HFFc6 (cell line): ENCODE results near the gene RPP30. TPM values are rescaled to one million over a fixed set of nuclear protein-coding genes. Genes with fewer than 3 reads are reported as not detected.
A peak's percentile ranks its signal among the peaks of the same experiment; 100 is the strongest.

ENCODE experiments used
- DNase-seq: peaks from one replicate; pipeline ENCODE4 v3.0.0-alpha.2; 2018
- H3K27ac Mint-ChIP-seq: 2 replicates; pipeline ENCODE4 v1.8.0; 2020; ENCODE audit warnings: mild to moderate bottlenecking, mixed read lengths
- H3K27me3 Mint-ChIP-seq: 2 replicates; pipeline ENCODE4 v1.8.0; 2021; ENCODE audit warnings: mild to moderate bottlenecking, moderate library complexity, mixed read lengths; ENCODE audit not compliant: insufficient read depth
- H3K36me3 Mint-ChIP-seq: 2 replicates; pipeline ENCODE4 v1.8.0; 2021; ENCODE audit warnings: low read depth, mixed read lengths
- H3K4me1 Mint-ChIP-seq: 2 replicates; pipeline ENCODE4 v1.8.0; 2020; ENCODE audit warnings: low read depth, mixed read lengths
- H3K4me3 Mint-ChIP-seq: 2 replicates; pipeline ENCODE4 v1.8.0; 2020; ENCODE audit warnings: mild to moderate bottlenecking, moderate library complexity, mixed read lengths
- H3K9me3 Mint-ChIP-seq: 2 replicates; pipeline ENCODE4 v1.8.0; 2020; ENCODE audit warnings: mild to moderate bottlenecking, mixed read lengths
- CTCF ChIP-seq: fragments of 200-600 bp; sonication (generic); IDR thresholded peaks from 2 replicates; pipeline ENCODE4 v1.5.0; 2021; ENCODE audit warnings: antibody characterized with exemption, mild to moderate bottlenecking
- total RNA-seq, 6 experiments: library from RNA; stranded (reverse); fragmentation: NEBNext Ultra II Directional; extraction: Animal tissue kit (Norgen Biotek cat#: 25700); gene quantifications; 2 replicates in 1 of 6; 3 replicates in 5 of 6; pipeline ENCODE4 v1.2.3, GENCODE V29; 2021

The RPP30 gene
- total RNA-seq, 6 experiments from 2014 or later = 31.2 to 48.3 (median 42.4) TPM

- Mint-ChIP-seq H3K4me3 (no peak overlapping the region), H3K9me3 (no peaks in the 10 kb centered on the region), H3K36me3 (peaks cover 11% of the 10 kb centered on the region), H3K27ac (no peak overlapping the region), H3K27me3 (no peaks in the 10 kb centered on the region; the same call in 1 of the 2 replicates), H3K4me1 (peaks cover 66% of the 10 kb centered on the region)
- TF ChIP-seq CTCF = no peak
- no peak for DNase-seq
Measured at GRCh38 chr10:90924552-90924951, 52.8 kb downstream of the RPP30 start.

GRCh38 chr10:90925079-90926029 lies 53.6 kb downstream of the RPP30 start:
- Mint-ChIP-seq H3K27ac (no peak overlapping the region), H3K9me3 (no peaks in the 10 kb centered on the region), H3K4me3 (no peak overlapping the region), H3K27me3 (no peaks in the 10 kb centered on the region; the same call in 1 of the 2 replicates), H3K36me3 (peaks cover 4% of the 10 kb centered on the region), H3K4me1 (peaks cover 66% of the 10 kb centered on the region)
- TF ChIP-seq CTCF = no peak
- DNase-seq = no peak

- TF ChIP-seq CTCF = no peak
- Mint-ChIP-seq H3K27me3 (no peaks in the 10 kb centered on the region; the same call in 1 of the 2 replicates), H3K27ac (no peak overlapping the region), H3K4me3 (no peak overlapping the region), H3K9me3 (no peaks in the 10 kb centered on the region), H3K36me3 (peaks cover 4% of the 10 kb centered on the region), H3K4me1 (peaks cover 66% of the 10 kb centered on the region)
- no peak for DNase-seq
Measured at GRCh38 chr10:90927293-90927692, 55.5 kb downstream of the RPP30 start.

- no peaks in the 10 kb centered on the region for H3K36me3 Mint-ChIP-seq
- H3K27ac Mint-ChIP-seq = peak overlapping the region; percentile 97
- H3K4me1 Mint-ChIP-seq = peaks cover 64% of the 10 kb centered on the region
- no peaks in the 10 kb centered on the region for H3K9me3 Mint-ChIP-seq
- no peaks in the 10 kb centered on the region; the same call in 1 of the 2 replicates for H3K27me3 Mint-ChIP-seq
- no peak for TF ChIP-seq CTCF
- no peak for DNase-seq
- peak overlapping the region; percentile 78; the same call in 1 of the 2 replicates for H3K4me3 Mint-ChIP-seq
Measured at GRCh38 chr10:90929179-90929578, 57.4 kb downstream of the RPP30 start.

- peak; percentile 77 for DNase-seq
- H3K27me3 Mint-ChIP-seq = no peaks in the 10 kb centered on the region; the same call in 1 of the 2 replicates
- no peaks in the 10 kb centered on the region for H3K9me3 Mint-ChIP-seq
- peak overlapping the region; percentile 78 for H3K4me3 Mint-ChIP-seq
- no peak for TF ChIP-seq CTCF
- H3K27ac Mint-ChIP-seq = peak overlapping the region; percentile 97
- peaks cover 71% of the 10 kb centered on the region for H3K4me1 Mint-ChIP-seq
- H3K36me3 Mint-ChIP-seq = no peaks in the 10 kb centered on the region
Measured at GRCh38 chr10:90930070-90930837, 58.5 kb downstream of the RPP30 start.
